GM18873 (cell line): ENCODE data around the gene EHMT1.

Experiments
- ATAC-seq: cut with Tn5 transposase; IDR thresholded peaks from one replicate; pipeline ENCODE4 v1.9.1; 2021; ENCODE audit warnings: mild to moderate bottlenecking, moderate library complexity, moderate number of reproducible peaks; ENCODE audit not compliant: unreplicated experiment, low FRiP score

Gene EHMT1

DNA sequence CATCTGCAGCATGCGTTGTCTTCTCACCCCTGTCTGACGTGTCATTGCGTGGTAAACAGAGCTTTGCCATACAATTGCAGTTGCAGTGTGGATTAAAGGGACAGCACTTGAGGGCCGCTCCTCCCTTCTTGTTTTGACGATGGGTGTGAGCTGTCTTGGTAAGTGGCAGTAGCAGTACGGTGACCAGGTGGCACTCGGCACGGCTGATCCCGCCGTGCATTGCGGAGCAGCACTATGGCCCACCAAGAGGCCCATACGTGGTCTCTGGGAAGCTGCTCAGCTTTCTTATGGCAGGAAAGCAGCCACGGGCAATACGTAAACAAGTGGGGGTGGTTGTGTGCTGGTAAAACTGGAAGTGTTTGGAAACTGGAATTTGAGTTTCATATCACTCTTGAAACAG lies 25.1 kb downstream of the EHMT1 start:
- ATAC-seq, result no peak

DNA sequence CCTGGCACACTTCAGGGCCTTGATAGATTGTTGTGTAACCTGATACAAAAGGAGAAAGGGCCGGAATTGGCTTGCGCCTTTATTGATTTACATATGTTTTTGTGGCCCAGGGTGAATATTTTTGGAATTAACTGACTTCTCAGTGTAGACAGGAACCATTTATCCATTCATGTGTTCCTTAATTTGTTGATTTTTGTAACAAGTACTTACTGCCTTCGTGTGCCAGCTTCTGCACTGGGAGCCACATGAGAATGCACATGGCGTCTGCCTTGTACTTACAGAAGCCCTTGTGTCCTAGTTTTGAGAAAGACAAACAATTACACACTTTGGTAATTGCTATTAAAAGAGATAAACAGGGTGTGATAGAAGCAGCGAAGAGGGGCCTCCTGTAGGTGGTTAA lies 26.4 kb downstream of the EHMT1 start:
- ATAC-seq, result no peak

DNA sequence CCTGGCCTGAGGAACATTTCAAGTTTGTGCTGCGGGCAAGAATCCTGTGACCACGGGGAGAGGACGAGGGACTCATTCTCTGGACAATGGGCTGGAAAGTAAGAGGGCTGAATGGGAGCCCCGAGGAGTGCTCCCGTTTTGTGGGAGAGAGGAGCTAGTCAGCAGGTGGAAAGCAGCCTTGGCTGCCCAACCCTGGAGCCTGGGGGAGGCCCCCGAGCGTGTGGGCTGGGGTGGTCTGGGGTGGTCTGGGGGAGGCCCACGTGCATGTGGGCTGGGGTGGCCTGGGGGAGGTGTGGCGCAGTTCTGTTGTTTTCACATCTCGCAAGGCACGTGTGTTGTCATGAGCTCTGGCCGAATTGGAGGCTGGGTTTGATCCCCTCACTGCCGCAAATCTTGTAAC lies 27.5 kb downstream of the EHMT1 start:
- no peak for ATAC-seq

DNA sequence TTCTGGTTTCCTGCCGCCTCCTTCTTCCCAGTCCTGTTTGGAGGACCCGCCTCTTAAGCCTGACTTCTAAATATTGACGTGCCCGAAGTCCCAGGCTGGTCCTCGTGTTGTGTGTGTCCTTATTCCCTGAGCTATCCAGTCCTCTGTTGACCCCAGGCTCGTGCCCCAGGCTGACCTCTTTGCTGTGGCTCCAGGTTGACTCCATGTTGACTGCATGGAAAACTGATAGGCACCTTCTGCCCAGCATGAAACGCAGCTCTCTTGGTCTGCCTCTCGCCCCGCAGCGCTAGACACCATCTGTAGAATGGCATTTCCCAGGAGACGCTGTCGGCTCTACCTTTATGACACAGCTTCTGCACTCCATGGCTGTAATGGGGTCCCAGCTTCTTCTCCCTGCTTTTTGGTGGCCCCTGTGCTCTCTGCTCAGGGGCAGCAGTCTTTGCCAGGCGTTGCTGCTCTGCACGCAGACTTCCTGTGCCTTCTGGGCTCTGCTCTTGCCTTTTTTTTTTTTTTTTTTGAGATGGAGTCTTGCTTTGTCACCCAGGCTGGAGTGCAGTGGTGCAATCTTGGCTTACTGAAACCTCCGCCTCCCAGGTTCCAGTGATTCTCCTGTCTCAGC lies 28.4 kb downstream of the EHMT1 start:
- no peak for ATAC-seq

DNA sequence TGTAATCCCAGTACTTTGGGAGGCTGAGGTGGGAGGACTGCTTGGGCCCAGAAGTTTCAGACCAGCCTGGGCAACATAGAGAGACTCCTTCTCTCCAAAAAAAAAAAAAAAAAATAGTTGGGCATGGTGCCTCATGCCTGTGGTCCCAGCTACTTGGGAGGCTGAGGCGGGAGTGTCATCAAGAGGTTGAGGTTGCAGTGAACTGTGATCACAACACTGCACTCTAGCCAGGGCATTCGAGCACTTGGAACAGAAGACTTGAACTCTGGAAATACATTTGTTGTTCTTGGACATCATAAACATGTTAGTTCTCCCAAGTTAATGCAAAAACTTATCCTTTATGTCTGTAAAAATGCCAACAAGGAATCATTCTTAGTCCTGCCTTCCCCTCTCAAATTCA lies 29.6 kb downstream of the EHMT1 start:
- ATAC-seq, result no peak

DNA sequence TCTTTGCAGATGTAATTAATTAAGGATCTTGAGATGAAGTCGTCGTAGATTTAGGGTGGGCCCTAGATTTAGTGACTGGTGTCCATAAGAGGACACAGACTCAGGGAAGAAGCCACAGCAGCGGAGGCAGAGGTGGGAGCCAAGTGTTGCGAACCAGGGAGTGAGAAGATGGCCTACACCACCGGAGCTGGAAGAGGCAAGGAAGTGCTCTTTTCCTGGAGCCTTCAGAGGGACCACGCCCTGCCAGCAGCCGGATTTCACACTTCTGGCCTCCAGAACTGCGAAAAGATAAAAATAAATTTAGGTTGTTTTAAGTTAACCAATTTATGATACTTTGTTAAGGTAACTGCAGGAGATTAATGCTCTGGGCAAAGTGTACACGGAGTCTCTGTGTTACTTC lies 30.7 kb downstream of the EHMT1 start:
- no peak for ATAC-seq

DNA sequence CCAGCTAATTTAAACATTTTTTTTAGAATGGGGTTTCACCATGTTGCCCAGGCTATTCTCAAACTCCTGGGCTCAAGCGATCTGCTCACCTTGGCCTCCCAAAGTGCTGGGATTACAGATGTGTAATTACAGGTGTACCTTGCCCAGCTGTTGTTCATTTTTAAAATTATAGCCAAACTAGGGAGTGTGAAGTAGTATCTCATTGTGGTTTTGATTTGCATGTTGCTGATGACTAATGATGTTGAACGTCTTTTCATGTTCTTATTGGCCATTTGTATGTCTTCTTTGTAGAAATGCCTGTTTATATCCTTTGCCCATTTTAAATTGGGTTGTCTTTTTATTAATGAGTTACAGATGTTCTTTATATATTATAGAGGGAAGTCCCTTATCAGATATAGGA lies 31.5 kb downstream of the EHMT1 start:
- ATAC-seq, result no peak

DNA sequence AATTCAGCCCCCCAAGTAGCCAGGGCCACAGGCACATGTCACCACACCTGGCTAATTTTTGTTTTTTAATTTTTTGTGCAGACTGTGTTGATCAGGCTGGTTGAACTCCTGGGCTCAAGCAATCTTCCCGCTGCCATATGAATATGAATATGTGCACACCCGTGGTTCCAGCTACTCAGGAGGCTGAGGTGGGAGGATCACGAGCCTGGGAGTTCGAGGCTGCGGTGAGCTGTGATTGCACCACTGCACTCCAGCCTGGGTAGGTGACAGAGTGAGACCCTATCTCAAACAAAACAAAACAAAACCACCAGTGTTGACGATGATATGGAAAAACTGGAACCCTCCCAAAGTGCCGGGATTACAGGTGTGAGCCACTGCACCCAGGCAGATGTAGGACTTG lies 32.0 kb downstream of the EHMT1 start:
- ATAC-seq, result no peak

DNA sequence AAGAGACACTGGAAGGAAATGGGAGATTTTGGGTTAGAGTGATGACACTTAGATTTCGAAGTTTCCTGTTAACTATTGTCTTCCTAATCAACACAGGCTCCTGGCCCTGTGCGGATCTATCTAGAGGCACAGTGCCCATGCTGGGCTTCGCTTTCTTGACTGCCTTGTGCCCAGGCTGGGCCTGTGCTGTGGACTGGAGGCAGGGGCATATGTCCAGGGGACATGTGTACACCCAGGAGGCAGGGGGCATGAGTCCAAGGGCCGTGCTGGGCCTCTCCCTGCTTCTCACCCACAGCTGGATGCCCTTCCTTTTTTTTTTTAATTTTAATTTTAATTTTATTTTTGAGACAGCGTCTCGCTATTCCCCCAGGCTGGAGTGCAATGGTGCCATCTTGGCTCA lies 37.6 kb downstream of the EHMT1 start:
- ATAC-seq, result no peak

DNA sequence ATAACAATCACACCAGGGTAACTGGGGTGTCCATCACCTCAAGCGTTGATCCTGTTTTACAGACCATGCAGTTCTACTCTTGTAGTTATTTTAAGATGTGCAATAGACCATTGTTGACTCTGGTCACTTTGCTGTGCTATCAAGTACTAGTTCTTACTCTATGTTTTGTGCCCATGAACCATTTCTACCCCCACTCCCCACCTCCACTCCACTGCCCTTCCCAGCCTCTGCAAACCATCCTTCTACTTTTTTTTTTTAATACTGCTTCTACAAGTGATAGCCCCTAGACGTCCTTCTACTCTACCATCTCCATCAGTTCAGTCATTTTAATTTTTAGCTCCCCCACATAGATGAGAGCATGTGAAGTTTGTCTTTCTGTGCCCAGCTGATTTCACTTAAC lies 38.8 kb downstream of the EHMT1 start:
- ATAC-seq, result no peak

DNA sequence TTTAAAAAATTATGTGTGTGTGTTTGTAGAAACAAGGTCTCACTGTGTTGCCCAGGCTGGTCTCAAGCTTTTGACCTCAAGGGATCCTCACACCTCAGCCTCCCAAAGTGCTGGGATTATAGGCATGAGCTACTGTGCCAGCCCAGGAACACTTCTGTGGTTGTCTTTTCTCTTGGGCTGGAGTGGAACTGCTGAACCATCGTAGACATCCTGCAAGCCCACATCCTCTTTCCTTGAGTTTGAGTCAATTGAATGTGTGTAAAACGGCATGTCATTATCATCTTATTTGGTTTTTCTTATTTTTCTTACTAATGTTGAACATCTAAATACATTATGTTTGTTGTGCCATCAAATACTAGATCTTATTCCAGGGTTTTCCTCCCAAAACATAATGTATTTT lies 40.0 kb downstream of the EHMT1 start:
- ATAC-seq, result no peak

DNA sequence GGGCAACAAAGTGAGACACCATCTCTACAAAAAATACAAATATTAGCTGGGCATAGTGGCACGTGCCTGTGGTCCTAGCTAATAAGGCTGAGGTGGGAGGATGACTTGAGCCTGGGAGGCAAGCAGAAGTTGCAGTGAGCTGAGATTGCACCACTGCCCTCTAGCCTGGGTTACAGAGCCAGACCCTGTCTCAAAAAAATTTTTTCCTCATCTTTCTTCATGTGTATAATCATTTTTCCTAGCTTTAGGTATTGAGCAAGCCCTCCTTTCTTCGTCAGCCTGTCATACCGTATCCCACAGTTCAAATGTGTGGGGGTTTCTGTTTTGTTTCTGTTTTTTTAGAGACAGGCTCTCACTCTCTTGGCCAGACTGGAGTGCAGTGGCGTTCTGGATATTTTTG lies 41.3 kb downstream of the EHMT1 start:
- no peak for ATAC-seq

DNA sequence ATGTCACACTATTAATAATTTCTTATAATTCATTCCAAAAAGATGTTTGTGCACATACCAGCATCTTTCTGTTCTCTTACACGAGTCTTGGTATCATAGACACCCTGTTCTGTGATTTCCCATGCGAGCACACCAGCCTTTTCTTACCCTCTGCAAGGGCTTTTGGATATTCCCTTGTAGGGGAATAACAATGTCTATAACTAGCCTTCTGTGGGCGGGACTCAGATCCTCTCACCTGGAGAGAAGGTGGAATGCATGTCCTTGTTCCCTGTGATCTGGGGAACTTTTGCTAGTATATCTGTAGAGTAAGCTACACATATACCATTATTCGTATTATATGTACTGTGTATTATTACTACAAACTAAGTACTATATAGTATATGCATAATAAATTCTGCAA lies 44.8 kb downstream of the EHMT1 start:
- no peak for ATAC-seq

DNA sequence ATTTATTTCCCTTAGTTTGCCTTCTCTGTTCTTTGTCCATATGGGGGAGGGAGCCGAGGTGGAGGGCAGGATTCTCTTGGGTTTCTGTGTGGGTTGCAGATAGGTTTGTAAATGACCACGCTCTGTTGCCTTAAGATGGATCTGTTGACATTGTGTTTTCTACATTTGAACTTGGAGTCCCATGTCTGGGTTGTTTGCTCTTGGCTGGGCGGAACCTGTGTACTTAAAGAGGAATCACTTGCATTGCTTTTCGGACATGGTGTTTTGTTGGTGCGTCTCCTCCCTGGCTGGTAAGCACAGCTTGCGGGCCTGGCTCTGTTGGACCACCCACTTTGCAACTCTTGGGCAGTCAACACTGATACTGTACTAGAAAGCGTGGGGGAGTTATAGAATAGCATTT lies 45.9 kb downstream of the EHMT1 start:
- no peak for ATAC-seq

DNA sequence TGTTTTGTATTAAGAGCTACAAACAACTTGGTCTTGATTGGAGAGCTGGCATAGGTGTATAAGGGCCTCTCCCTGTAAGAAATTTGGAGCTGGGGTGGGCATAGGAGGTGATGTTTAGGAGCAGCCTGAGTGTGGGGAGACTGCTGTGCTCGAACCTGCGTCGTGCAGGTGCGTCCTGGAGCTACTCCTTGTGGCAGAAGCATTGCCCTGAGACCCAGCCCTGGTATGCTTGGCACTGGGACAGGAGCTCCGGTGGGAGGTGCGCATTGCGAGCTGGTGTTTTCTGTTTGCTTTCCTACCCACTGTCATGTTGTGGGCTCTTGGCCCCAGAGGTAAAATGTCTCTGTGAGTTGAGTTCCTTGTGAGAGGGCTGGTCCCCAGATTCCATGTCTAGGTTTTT lies 46.4 kb downstream of the EHMT1 start:
- ATAC-seq, result no peak

DNA sequence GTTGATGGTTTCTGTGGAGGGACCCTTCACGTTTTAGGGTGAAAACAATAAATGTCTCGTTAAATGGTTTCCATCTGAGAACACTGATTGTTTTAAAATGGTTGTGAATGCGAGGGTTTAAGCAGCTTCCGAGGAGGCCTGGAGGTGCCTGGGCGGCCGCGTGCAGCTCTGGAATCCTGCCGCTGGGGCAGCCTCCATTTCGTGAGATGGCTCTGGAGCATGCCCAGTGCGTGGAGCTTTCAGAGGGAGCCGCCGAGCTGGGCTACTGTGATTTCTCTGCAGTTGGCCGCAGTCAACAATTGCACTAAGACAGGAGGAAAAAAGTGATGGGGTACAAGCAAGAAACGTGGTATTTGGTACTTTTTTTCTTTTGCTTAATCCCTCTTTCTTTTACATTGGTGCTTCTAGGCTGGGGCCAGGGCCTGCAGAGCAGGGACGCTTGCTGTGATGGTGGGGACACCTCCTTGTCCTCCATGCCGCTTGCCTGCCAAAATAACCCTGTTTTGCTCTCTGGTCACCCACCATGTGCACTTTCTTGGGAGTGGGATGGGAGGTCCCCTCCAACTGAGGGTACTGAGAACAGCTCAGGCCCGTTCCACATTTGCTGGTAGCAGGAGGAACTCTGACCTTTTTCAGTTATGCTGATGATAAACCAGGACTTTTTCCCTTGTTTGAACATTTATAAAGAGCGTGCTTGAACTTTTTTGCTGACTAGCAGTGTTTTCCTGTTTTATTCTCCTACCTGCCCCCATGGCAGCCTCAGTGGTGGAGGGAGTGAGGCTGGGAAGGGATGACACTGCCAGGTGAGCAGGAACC lies 47.1 kb downstream of the EHMT1 start:
- no peak for ATAC-seq

DNA sequence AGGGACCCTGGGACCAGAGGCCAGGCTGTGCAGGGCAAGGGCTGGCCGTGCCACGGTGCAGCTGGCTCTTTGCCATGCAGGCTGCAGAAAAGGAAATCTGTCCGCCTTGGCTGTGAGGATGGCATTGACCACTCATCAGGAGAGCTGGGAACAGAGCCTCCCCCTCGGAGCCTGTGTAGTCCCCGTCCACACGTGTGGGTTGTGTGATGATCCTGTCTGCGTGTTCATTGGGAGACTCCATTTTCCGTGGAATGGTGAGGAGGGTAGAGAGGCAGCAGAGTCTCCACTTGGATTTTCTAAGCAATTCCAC lies 47.7 kb downstream of the EHMT1 start:
- no peak for ATAC-seq

DNA sequence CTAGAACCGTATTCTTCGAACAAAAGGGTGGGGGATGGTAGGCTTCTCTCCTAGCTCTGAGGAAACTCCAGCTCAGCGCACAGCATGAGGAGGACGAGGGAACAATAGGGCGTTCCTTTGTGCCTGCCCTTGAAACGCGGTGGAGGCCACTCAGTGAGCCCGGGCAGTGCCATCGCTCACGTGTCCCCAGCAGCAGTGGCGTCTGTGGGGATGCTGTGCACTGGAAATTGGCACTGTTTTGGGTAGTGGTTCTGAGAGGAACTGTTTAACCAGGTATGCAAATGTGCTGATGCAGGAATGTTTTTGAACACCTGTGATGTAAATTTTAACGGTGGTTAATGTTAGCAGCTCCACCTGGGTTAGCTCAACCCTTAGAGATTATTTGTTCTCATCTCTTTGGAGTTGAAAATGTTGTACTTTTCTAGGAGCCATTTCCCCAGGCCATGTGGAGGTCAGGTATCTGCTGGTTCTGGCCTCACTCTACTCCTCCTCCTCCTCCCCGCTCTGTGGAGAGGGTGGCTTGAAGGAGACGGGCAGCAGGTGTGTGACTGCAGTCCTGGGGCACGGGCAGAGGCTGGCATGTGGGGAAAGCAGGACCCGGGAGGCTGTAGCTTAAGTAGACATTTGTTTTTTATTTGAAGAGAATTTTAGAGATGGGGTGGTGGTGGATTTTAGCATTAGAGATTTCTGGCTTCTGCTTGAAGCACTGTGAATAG lies 48.3 kb downstream of the EHMT1 start:
- ATAC-seq, result no peak

DNA sequence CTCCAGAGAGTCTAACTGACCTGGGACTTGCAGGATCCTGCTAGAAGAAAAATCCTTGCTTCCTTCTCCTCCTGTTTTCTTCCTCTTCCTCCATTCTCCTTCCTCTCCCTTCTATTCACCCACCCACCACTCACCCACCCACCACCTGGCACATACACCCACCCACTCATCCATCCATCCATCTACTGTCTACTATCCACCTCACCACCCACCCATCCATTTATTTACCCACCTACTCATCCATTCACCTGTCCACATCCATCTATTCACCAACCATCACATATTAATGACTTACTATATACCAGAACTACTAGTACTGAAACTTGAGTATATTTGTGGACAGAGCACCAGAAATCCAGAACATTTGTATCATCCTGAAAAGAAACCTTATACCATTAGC lies 49.4 kb downstream of the EHMT1 start:
- no peak for ATAC-seq

DNA sequence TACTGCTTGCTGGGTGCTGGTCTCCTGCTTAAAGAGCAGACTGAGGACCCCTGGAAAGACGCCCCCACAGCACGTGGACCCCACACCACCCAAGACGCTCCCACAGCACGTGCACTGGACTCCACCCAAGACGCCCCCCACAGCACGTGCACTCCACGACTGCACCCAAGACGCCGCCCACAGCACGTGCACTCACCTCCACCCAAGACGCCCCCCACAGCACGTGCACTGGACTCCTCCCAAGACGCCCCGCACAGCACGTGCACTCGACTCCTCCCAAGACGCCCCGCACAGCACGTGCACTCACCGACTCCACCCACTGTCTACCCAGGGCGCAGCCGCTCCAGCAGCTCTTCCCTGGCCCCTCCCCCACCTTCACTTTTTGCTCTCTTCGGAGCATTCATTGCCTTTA lies 50.5 kb downstream of the EHMT1 start:
- ATAC-seq, result no peak

DNA sequence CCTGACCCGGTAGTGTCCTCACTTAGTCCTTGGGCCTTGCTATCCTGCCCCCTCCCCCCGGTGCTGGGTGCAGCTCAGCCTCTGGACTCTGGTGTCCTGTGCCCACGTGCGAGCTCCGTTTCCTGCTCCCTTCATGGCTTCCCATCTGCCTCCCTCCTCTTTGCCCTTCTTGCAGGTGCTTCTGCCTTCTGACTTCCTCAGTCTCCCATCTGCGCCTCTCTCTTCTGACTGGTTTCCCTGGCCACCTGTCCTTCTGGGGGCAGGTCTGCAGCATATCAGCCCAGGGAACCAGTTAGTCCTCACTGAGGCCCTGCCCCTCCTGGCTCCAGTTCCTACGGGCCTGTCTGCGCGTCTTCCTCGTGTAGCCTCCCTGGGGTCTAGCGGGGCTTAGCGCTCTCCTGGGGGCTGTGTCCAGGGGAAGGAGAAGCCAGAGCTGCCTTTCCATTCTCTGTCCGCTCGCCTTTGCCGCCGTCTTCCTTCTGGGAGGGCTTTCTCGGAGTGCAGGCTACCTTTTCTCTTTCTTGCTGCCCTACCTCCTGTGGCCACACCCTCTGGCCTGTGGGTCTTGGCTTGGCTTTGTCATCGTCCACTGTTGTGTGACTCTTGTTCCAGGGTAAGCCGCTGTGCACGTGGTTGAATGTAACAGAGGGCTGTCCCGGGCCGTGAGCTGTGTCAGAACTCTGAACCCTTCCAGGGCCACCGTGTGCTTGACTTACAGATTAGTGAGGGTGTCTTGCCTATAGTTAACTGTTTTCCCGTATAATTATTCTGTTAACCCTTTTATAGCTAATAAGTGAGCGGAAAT lies 51.8 kb downstream of the EHMT1 start:
- no peak for ATAC-seq
